DOHH2 (cell line): ENCODE data around the gene KIF1B.

Experiments
- CTCF ChIP-seq: fragments of 200-600 bp; sonication (generic); IDR thresholded peaks from one replicate; pipeline ENCODE4 v1.5.1; 2014; ENCODE audit warnings: antibody characterized with exemption, mild to moderate bottlenecking, low read depth, low read length; ENCODE audit not compliant: poor library complexity, severe bottlenecking
- EZH2phosphoT487 ChIP-seq: fragments of 200-600 bp; sonication (generic); IDR thresholded peaks from 2 replicates; pipeline ENCODE4 v1.6.1; 2017; ENCODE audit warnings: borderline replicate concordance, mild to moderate bottlenecking, antibody characterized with exemption, low read length, moderate library complexity, mixed read lengths

GRCh38 chr1:10383630-10384029 is 173.3 kb downstream of the KIF1B start:
- TF ChIP-seq CTCF (no peak), EZH2phosphoT487 (no peak)
